Neural cell (in vitro differentiated cells): ENCODE measurements around the gene RNU5D-1. TPM values are rescaled to one million over a fixed set of nuclear protein-coding genes. Genes with fewer than 3 reads are reported as not detected.

Experiments used
- H2AFZ ChIP-seq: fragments of 200-600, 300-800 bp; sonication (generic), shearing (Covaris generic); 2 replicates; pipeline ENCODE4 v1.6.0; 2014; ENCODE audit warnings: low read depth, mild to moderate bottlenecking, antibody characterized with exemption, low read length, moderate library complexity
- H3F3A ChIP-seq: fragments of 200-600 bp; shearing (Covaris generic); 2 replicates; pipeline ENCODE4 v1.6.1; 2016; ENCODE audit warnings: mild to moderate bottlenecking, moderate library complexity, mixed read lengths, antibody characterized with exemption, low read length; ENCODE audit not compliant: insufficient read depth, poor library complexity, severe bottlenecking
- H3K27ac ChIP-seq: fragments of 200-600, 300-800 bp; sonication (generic), shearing (Covaris generic); 2 replicates; pipeline ENCODE4 v1.5.1; 2014; ENCODE audit warnings: mild to moderate bottlenecking, low read length, moderate library complexity
- H3K27me3 ChIP-seq: fragments of 300-800, 200-600 bp; sonication (generic), shearing (Covaris generic); 2 replicates; pipeline ENCODE4 v1.6.0; 2014; ENCODE audit warnings: mild to moderate bottlenecking, low read depth, low read length, moderate library complexity; ENCODE audit not compliant: insufficient read depth
- H3K36me3 ChIP-seq: fragments of 300-800, 200-600 bp; sonication (generic), shearing (Covaris generic); 2 replicates; pipeline ENCODE4 v1.5.1; 2014; ENCODE audit warnings: mild to moderate bottlenecking, antibody characterized with exemption, low read length, moderate library complexity; ENCODE audit not compliant: insufficient read depth
- H3K4me2 ChIP-seq: fragments of 300-800, 200-600 bp; sonication (generic), shearing (Covaris generic); 2 replicates; pipeline ENCODE4 v1.6.0; 2014; ENCODE audit warnings: mild to moderate bottlenecking, low read length
- H3K4me3 ChIP-seq: fragments of 300-800, 200-600 bp; sonication (generic), shearing (Covaris generic); 2 replicates; pipeline ENCODE4 v1.5.1; 2014; ENCODE audit warnings: mild to moderate bottlenecking, low read length, moderate library complexity
- H3K79me2 ChIP-seq: fragments of 200-600 bp; shearing (Covaris generic); replicated peaks from 2 replicates; pipeline ENCODE4 v1.6.0; 2014; ENCODE audit warnings: mild to moderate bottlenecking, low read length, moderate library complexity; ENCODE audit not compliant: insufficient read depth
- H3K9ac ChIP-seq: fragments of 300-800, 200-600 bp; sonication (generic), shearing (Covaris generic); 2 replicates; pipeline ENCODE4 v1.6.1; 2016; ENCODE audit warnings: mild to moderate bottlenecking, low read length, mixed read lengths
- H3K9me2 ChIP-seq: fragments of 200-600 bp; shearing (Covaris generic); 2 replicates; pipeline ENCODE4 v1.6.1; 2016; ENCODE audit warnings: mild to moderate bottlenecking, low read length, mixed read lengths; ENCODE audit not compliant: insufficient read depth
- H3K9me3 ChIP-seq: fragments of 200-600, 300-800 bp; sonication (generic), shearing (Covaris generic); 2 replicates; pipeline ENCODE4 v1.6.1; 2016; ENCODE audit warnings: mild to moderate bottlenecking, mixed run types, low read length, moderate library complexity, mixed read lengths
- H4K20me1 ChIP-seq: fragments of 200-600 bp; shearing (Covaris generic); 2 replicates; pipeline ENCODE4 v1.6.1; 2016; ENCODE audit warnings: mild to moderate bottlenecking, mixed run types; ENCODE audit not compliant: insufficient read depth
- EP300 ChIP-seq: fragments of 450-650 bp; conservative IDR thresholded peaks from 2 replicates; pipeline ENCODE4 v1.6.1; 2014; ENCODE audit warnings: antibody characterized with exemption, mild to moderate bottlenecking, moderate library complexity; ENCODE audit not compliant: poor library complexity, severe bottlenecking
- EZH2 ChIP-seq: fragments of 200-600, 300-800 bp; shearing (Covaris generic), sonication (generic); IDR thresholded peaks from 2 replicates; pipeline ENCODE4 v1.6.1; 2014; ENCODE audit warnings: antibody characterized with exemption, low read length, borderline replicate concordance, mild to moderate bottlenecking; ENCODE audit not compliant: insufficient read depth, poor library complexity, severe bottlenecking
- RAD21 ChIP-seq: fragments of 450-650 bp; conservative IDR thresholded peaks from 2 replicates; pipeline ENCODE4 v1.6.1; 2014; ENCODE audit warnings: antibody characterized with exemption, mild to moderate bottlenecking, moderate library complexity
- SMC3 ChIP-seq: fragments of 450-650 bp; conservative IDR thresholded peaks from 2 replicates; pipeline ENCODE4 v1.6.1; 2014; ENCODE audit warnings: antibody characterized with exemption, mild to moderate bottlenecking, moderate library complexity; ENCODE audit not compliant: poor library complexity
- TAF1 ChIP-seq: IDR thresholded peaks from 2 replicates; pipeline ENCODE4 v1.6.1; 2012; ENCODE audit warnings: low read depth
- polyA plus RNA-seq: library from polyadenylated mRNA; depleted of rRNA; stranded (reverse); fragments of >200 nt; gene quantifications from 2 replicates; pipeline ENCODE4 v1.2.3, GENCODE V29; 2014
- TF ChIP-seq, protein P1 (sequence below): fragments of 450-650 bp; IDR thresholded peaks from 2 replicates; pipeline ENCODE4 v1.5.1; 2014; ENCODE audit warnings: antibody characterized with exemption, mild to moderate bottlenecking, moderate library complexity; ENCODE audit not compliant: poor library complexity, severe bottlenecking
- TF ChIP-seq, protein P2 (sequence below): IDR thresholded peaks from 2 replicates; pipeline ENCODE4 v1.6.1; 2012; ENCODE audit warnings: borderline replicate concordance

RNU5D-1 gene
- polyA plus RNA-seq, 1 donor from 2014 or later, result not detected

DNA sequence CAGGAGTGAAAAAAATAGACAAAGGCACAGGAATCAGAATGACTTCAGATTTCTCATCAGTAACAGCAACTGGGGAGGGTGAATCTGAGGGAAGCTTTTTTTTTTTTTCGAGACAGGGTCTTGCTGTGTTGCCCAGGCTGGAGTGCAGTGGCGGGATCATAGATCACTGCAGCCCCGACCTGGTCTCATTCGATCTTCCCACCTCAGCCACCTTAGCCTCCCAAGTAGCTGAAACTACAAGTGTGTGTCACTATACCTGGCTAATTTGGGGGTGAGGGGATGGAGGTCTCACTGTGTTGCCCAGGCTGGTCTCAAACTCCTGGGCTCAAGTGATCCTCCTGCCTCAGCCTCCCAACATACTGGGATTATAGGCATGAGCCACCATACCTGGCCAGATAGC lies 45.8 kb downstream of the RNU5D-1 start:
- no peak overlapping the region for H3K4me3 ChIP-seq
- H3K4me2 ChIP-seq, result no peak overlapping the region
- no peaks in the 10 kb centered on the region for H4K20me1 ChIP-seq
- no peak overlapping the region for H3K9ac ChIP-seq
- no peaks in the 10 kb centered on the region for H3K36me3 ChIP-seq
- TF ChIP-seq, protein P1, sequence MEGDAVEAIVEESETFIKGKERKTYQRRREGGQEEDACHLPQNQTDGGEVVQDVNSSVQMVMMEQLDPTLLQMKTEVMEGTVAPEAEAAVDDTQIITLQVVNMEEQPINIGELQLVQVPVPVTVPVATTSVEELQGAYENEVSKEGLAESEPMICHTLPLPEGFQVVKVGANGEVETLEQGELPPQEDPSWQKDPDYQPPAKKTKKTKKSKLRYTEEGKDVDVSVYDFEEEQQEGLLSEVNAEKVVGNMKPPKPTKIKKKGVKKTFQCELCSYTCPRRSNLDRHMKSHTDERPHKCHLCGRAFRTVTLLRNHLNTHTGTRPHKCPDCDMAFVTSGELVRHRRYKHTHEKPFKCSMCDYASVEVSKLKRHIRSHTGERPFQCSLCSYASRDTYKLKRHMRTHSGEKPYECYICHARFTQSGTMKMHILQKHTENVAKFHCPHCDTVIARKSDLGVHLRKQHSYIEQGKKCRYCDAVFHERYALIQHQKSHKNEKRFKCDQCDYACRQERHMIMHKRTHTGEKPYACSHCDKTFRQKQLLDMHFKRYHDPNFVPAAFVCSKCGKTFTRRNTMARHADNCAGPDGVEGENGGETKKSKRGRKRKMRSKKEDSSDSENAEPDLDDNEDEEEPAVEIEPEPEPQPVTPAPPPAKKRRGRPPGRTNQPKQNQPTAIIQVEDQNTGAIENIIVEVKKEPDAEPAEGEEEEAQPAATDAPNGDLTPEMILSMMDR, result no peak
- TF ChIP-seq RAD21 (no peak), EP300 (no peak), TAF1 (no peak), SMC3 (no peak)
- TF ChIP-seq, protein P2, sequence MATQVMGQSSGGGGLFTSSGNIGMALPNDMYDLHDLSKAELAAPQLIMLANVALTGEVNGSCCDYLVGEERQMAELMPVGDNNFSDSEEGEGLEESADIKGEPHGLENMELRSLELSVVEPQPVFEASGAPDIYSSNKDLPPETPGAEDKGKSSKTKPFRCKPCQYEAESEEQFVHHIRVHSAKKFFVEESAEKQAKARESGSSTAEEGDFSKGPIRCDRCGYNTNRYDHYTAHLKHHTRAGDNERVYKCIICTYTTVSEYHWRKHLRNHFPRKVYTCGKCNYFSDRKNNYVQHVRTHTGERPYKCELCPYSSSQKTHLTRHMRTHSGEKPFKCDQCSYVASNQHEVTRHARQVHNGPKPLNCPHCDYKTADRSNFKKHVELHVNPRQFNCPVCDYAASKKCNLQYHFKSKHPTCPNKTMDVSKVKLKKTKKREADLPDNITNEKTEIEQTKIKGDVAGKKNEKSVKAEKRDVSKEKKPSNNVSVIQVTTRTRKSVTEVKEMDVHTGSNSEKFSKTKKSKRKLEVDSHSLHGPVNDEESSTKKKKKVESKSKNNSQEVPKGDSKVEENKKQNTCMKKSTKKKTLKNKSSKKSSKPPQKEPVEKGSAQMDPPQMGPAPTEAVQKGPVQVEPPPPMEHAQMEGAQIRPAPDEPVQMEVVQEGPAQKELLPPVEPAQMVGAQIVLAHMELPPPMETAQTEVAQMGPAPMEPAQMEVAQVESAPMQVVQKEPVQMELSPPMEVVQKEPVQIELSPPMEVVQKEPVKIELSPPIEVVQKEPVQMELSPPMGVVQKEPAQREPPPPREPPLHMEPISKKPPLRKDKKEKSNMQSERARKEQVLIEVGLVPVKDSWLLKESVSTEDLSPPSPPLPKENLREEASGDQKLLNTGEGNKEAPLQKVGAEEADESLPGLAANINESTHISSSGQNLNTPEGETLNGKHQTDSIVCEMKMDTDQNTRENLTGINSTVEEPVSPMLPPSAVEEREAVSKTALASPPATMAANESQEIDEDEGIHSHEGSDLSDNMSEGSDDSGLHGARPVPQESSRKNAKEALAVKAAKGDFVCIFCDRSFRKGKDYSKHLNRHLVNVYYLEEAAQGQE, result no peak
- H3K9me2 ChIP-seq, result no peaks in the 10 kb centered on the region
- no peaks in the 10 kb centered on the region for H3K79me2 ChIP-seq
- no peaks in the 10 kb centered on the region for H3F3A ChIP-seq
- H2AFZ ChIP-seq, result no peak overlapping the region
- no peaks in the 10 kb centered on the region for H3K27me3 ChIP-seq
- no peaks in the 10 kb centered on the region for H3K9me3 ChIP-seq
- H3K27ac ChIP-seq, result no peak overlapping the region

DNA sequence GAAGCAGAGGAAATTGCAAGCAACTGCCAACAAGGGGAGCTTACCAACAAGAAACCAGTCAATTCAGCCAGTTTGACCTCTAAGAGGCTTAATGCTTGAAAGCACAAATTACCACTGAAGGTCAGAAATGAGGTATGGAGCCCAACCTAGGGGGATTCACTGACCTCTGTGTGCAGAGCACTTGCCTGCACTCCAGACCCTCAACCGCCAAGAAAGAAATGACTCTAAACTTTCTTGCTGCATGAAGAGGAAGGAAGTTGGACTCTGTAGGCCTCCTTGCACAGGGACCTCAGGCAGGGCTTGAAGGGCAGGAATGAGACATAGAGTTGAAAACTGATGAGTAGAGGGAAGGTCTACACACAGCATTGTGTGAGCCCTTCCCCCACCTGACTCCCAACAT lies 46.4 kb downstream of the RNU5D-1 start:
- H3K27me3 ChIP-seq, result no peaks in the 10 kb centered on the region
- no peak overlapping the region for H3K4me3 ChIP-seq
- H2AFZ ChIP-seq, result no peak overlapping the region
- H3K9me3 ChIP-seq, result no peaks in the 10 kb centered on the region
- H3K9me2 ChIP-seq, result no peaks in the 10 kb centered on the region
- H3F3A ChIP-seq, result no peaks in the 10 kb centered on the region
- no peak overlapping the region for H3K4me2 ChIP-seq
- TF ChIP-seq EZH2, result no peak
- TF ChIP-seq, protein P2, result no peak
- no peaks in the 10 kb centered on the region for H3K79me2 ChIP-seq
- no peaks in the 10 kb centered on the region for H4K20me1 ChIP-seq
- no peak overlapping the region for H3K9ac ChIP-seq
- no peak overlapping the region for H3K27ac ChIP-seq
- no peaks in the 10 kb centered on the region for H3K36me3 ChIP-seq
